ENCODE measurements around the gene MMP19.
"Not testable (repeated sequence)": the region's sequence is repeated elsewhere in the genome, so short reads cannot be mapped to it uniquely, and the experiment has no call there.

MMP19 gene

GRCh38 chr12:55843431-55843830, 695 bp upstream of the MMP19 start:
- no peak for DNase-seq (ENCODE audit: low spot score)

- DNase-seq (ENCODE audit: low spot score): no peak
Observed at GRCh38 chr12:55840581-55841351, 2.0 kb downstream of the MMP19 start.

- no peak for DNase-seq (ENCODE audit: low spot score)
Observed at GRCh38 chr12:55839345-55840140, 3.2 kb downstream of the MMP19 start.

GRCh38 chr12:55838361-55838760, 4.4 kb downstream of the MMP19 start:
- DNase-seq (ENCODE audit: low spot score): no peak

- DNase-seq (ENCODE audit: low spot score): not testable (repeated sequence)
Observed at GRCh38 chr12:55834400-55834799, 8.3 kb downstream of the MMP19 start.

- no peak for DNase-seq (ENCODE audit: low spot score)
Observed at GRCh38 chr12:55833056-55833455, 9.7 kb downstream of the MMP19 start.

- DNase-seq (ENCODE audit: low spot score): no peak
Observed at GRCh38 chr12:55831447-55831815, 11.3 kb downstream of the MMP19 start.

- no peak for DNase-seq (ENCODE audit: low spot score)
Observed at GRCh38 chr12:55830601-55831446, 11.9 kb downstream of the MMP19 start.

GRCh38 chr12:55829967-55830600, 12.7 kb downstream of the MMP19 start:
- DNase-seq (ENCODE audit: low spot score): peak; percentile 79

GRCh38 chr12:55828357-55828756, 14.4 kb downstream of the MMP19 start:
- no peak for DNase-seq (ENCODE audit: low spot score)

- DNase-seq (ENCODE audit: low spot score): no peak
Observed at GRCh38 chr12:55827806-55828205, 14.9 kb downstream of the MMP19 start.

GRCh38 chr12:55824726-55825125, 18.0 kb downstream of the MMP19 start:
- no peak for DNase-seq (ENCODE audit: low spot score)

- no peak for DNase-seq (ENCODE audit: low spot score)
Observed at GRCh38 chr12:55823419-55823818, 19.3 kb downstream of the MMP19 start.

GRCh38 chr12:55822228-55822627, 20.5 kb downstream of the MMP19 start:
- DNase-seq (ENCODE audit: low spot score): no peak

GRCh38 chr12:55820679-55821078, 22.1 kb downstream of the MMP19 start:
- no peak for DNase-seq (ENCODE audit: low spot score)

- no peak for DNase-seq (ENCODE audit: low spot score)
Observed at GRCh38 chr12:55818886-55819285, 23.9 kb downstream of the MMP19 start.

GRCh38 chr12:55818140-55818728, 24.5 kb downstream of the MMP19 start:
- DNase-seq (ENCODE audit: low spot score): no peak

GRCh38 chr12:55817345-55818139, 25.2 kb downstream of the MMP19 start, which contains the start of the genes ORMDL2 and SARNP:
TSS of gene ORMDL2 (plus strand) at chr12:55818041. CDS start at chr12:55819000, 959 bp downstream.
TSS of gene SARNP (minus strand) at chr12:55817724. CDS start at chr12:55817701, 23 bp downstream.
- DNase-seq (ENCODE audit: low spot score): peak; percentile 99

- no peak for DNase-seq (ENCODE audit: low spot score)
Observed at GRCh38 chr12:55816881-55817344, 25.8 kb downstream of the MMP19 start.

- DNase-seq (ENCODE audit: low spot score): no peak
Observed at GRCh38 chr12:55815473-55815872, 27.3 kb downstream of the MMP19 start.

All from COLO829 (cell line).